DND-41 (cell line): ENCODE results near the gene TOPAZ1.

Source experiments
- ATAC-seq: fragments of 200-7000 bp; cut with Tn5 transposase; 3 replicates; pipeline ENCODE4 v1.9.1; 2021; ENCODE audit warnings: low read depth; ENCODE audit not compliant: insufficient read depth
- DNase-seq: peaks from one replicate; pipeline ENCODE4 v3.0.0-alpha.2; 2020
- H2AFZ ChIP-seq: 2 replicates; pipeline ENCODE4 v1.6.0; 2012; ENCODE audit warnings: low read depth, low read length
- H3K27ac ChIP-seq: 2 replicates; pipeline ENCODE4 v1.5.1; 2012; ENCODE audit warnings: low read length, inconsistent platforms
- H3K27me3 ChIP-seq: fragments of 200-600 bp; sonication (generic); 2 replicates; pipeline ENCODE4 v1.6.0; 2012; ENCODE audit warnings: low read length, mild to moderate bottlenecking, inconsistent platforms; ENCODE audit not compliant: insufficient read depth, poor library complexity
- H3K36me3 ChIP-seq: 2 replicates; pipeline ENCODE4 v1.5.1; 2012; ENCODE audit warnings: low read length, inconsistent platforms; ENCODE audit not compliant: insufficient read depth
- H3K4me1 ChIP-seq: 2 replicates; pipeline ENCODE4 v1.5.1; 2012; ENCODE audit warnings: mild to moderate bottlenecking, low read length; ENCODE audit not compliant: insufficient read depth
- H3K4me2 ChIP-seq: 2 replicates; pipeline ENCODE4 v1.6.0; 2012; ENCODE audit warnings: mild to moderate bottlenecking, moderate library complexity, low read length, inconsistent platforms; ENCODE audit not compliant: insufficient read depth
- H3K4me3 ChIP-seq, 2 experiments: fragments of 200-600 bp in 1 of 2; shearing (Covaris generic) in 1 of 2; 2 replicates each; pipeline ENCODE4 v1.5.1; 2012 to 2016; ENCODE audit warnings: inconsistent platforms in 2 of 2, low read length in 2 of 2, mild to moderate bottlenecking in 2 of 2, low read depth in 1 of 2, moderate library complexity in 1 of 2
- H3K79me2 ChIP-seq: 2 replicates; pipeline ENCODE4 v1.6.0; 2012; ENCODE audit warnings: low read length, inconsistent platforms; ENCODE audit not compliant: insufficient read depth
- H3K9ac ChIP-seq: 2 replicates; pipeline ENCODE4 v1.6.0; 2012; ENCODE audit warnings: low read depth, mild to moderate bottlenecking, inconsistent platforms, low read length, moderate library complexity
- H3K9me3 ChIP-seq: 2 replicates; pipeline ENCODE4 v1.5.1; 2012; ENCODE audit warnings: low read length, moderate library complexity, mild to moderate bottlenecking, inconsistent platforms; ENCODE audit not compliant: insufficient read depth, severe bottlenecking
- H4K20me1 ChIP-seq: 2 replicates; pipeline ENCODE4 v1.6.0; 2012; ENCODE audit warnings: low read length; ENCODE audit not compliant: insufficient read depth
- EZH2 ChIP-seq: IDR thresholded peaks from 3 replicates; pipeline ENCODE4 v1.6.1; 2012; ENCODE audit warnings: borderline replicate concordance, low read depth, mild to moderate bottlenecking, moderate library complexity, low read length, inconsistent platforms; ENCODE audit not compliant: severe bottlenecking
- TF ChIP-seq, protein P1 (sequence below): IDR thresholded peaks from 2 replicates; pipeline ENCODE4 v1.5.1; 2012; ENCODE audit warnings: borderline replicate concordance, low read length, moderate library complexity, mild to moderate bottlenecking; ENCODE audit not compliant: poor library complexity, severe bottlenecking; ENCODE audit errors: extremely low read depth

TOPAZ1 gene

DNA sequence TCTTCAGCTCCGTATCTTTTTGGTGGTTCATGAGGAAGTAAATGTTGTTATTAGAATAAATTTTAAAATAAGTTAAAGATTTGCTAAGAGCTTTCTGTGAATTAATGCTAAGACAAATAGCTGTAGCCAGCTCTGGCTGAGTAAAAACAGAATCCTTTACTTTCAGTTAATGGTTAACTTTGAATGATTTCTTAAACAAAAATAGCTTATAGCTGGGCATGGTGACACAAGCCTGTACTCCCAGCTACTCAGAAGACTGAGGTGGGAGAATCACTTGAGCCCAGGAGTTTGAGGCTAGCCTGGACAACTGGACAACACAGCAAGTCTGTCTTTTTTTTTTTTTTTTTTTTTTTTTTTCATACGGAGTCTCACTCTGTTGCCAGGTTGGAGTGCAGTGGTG is 121.9 kb downstream of the TOPAZ1 start:
- H3K4me3 ChIP-seq, result no peak overlapping the region
- no peak overlapping the region for H3K27ac ChIP-seq
- H3K4me2 ChIP-seq, result no peak overlapping the region
- no peak overlapping the region for H3K9ac ChIP-seq
- peaks cover 6% of the 10 kb centered on the region; the same call in 1 of the 2 replicates for H3K36me3 ChIP-seq
- H2AFZ ChIP-seq, result no peak overlapping the region
- ATAC-seq, result no peak
- no peaks in the 10 kb centered on the region for H3K27me3 ChIP-seq
- no peaks in the 10 kb centered on the region for H4K20me1 ChIP-seq
- H3K4me1 ChIP-seq, result no peaks in the 10 kb centered on the region
- no peaks in the 10 kb centered on the region for H3K9me3 ChIP-seq
- TF ChIP-seq, protein P1, sequence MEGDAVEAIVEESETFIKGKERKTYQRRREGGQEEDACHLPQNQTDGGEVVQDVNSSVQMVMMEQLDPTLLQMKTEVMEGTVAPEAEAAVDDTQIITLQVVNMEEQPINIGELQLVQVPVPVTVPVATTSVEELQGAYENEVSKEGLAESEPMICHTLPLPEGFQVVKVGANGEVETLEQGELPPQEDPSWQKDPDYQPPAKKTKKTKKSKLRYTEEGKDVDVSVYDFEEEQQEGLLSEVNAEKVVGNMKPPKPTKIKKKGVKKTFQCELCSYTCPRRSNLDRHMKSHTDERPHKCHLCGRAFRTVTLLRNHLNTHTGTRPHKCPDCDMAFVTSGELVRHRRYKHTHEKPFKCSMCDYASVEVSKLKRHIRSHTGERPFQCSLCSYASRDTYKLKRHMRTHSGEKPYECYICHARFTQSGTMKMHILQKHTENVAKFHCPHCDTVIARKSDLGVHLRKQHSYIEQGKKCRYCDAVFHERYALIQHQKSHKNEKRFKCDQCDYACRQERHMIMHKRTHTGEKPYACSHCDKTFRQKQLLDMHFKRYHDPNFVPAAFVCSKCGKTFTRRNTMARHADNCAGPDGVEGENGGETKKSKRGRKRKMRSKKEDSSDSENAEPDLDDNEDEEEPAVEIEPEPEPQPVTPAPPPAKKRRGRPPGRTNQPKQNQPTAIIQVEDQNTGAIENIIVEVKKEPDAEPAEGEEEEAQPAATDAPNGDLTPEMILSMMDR, result no peak
- TF ChIP-seq EZH2, result no peak
- H3K79me2 ChIP-seq, result no peaks in the 10 kb centered on the region
- DNase-seq, result no peak

DNA sequence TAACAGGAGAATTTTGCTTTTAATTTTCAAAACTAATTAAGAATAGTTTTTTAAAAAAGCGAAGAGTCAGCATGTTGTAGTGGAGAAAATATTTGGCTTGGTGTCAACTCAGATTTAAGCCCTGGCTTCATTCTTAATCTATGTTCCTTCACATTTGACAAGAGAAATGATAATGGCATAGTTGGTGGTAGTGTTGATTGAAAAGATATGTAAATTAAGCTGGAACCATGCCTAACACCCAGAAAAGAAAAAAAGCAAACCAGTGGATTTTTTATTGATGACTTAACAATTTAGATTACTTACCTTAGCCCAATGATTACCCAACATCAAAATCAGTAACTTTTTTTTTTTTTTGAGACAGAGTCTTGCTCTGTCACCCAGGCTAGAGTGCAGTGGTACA is 124.3 kb downstream of the TOPAZ1 start:
- H3K4me3 ChIP-seq, result no peak overlapping the region
- TF ChIP-seq, protein P1, result no peak
- no peak for TF ChIP-seq EZH2
- no peak overlapping the region for H3K9ac ChIP-seq
- no peaks in the 10 kb centered on the region for H3K9me3 ChIP-seq
- no peaks in the 10 kb centered on the region for H3K79me2 ChIP-seq
- no peaks in the 10 kb centered on the region for H3K4me1 ChIP-seq
- no peak overlapping the region for H2AFZ ChIP-seq
- no peak for DNase-seq
- no peak overlapping the region for H3K27ac ChIP-seq
- ATAC-seq, result no peak
- H4K20me1 ChIP-seq, result no peaks in the 10 kb centered on the region
- H3K27me3 ChIP-seq, result no peaks in the 10 kb centered on the region
- no peak overlapping the region for H3K4me2 ChIP-seq
- H3K36me3 ChIP-seq, result no peaks in the 10 kb centered on the region; the same call in 1 of the 2 replicates

DNA sequence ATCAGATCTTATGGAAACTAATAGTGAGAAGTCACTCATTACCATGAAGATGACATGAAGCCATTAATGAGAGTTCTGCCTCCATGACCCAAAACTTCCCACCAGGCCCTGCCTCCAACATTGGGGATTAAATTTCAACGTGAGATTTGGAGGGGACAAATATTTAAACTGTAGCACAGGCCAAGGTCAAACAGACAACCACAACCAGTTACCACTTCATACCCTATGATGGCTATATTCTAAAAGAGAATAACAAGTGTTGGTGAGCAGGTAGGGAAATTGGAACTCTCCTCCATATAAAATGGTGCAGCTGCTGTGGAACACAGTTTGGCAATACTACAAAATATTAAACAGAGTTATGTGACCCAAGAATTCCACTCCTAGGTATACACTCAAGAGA is 133.8 kb downstream of the TOPAZ1 start:
- H3K36me3 ChIP-seq, result no peaks in the 10 kb centered on the region
- H3K79me2 ChIP-seq, result no peaks in the 10 kb centered on the region
- no peaks in the 10 kb centered on the region for H3K4me1 ChIP-seq
- H3K4me2 ChIP-seq, result no peak overlapping the region
- TF ChIP-seq, protein P1, result no peak
- TF ChIP-seq EZH2, result no peak
- no peaks in the 10 kb centered on the region for H4K20me1 ChIP-seq
- no peak overlapping the region for H3K4me3 ChIP-seq
- H3K27me3 ChIP-seq, result no peaks in the 10 kb centered on the region
- no peaks in the 10 kb centered on the region for H3K9me3 ChIP-seq
- no peak overlapping the region for H3K27ac ChIP-seq
- no peak overlapping the region for H2AFZ ChIP-seq
- no peak overlapping the region for H3K9ac ChIP-seq
- ATAC-seq (no peak), DNase-seq (no peak)
